Measurements from ENCODE around the gene IRGQ.
"Not testable (repeated sequence)": the region's sequence is repeated elsewhere in the genome, so short reads cannot be mapped to it uniquely, and the experiment has no call there.

- TF ChIP-seq EP300 (IDR thresholded peaks at IDR 0.05; ENCODE audit: borderline replicate concordance); YY1 (IDR thresholded peaks at IDR 0.05; ENCODE audit: low read depth); MAX (IDR thresholded peaks at IDR 0.05); TAF1 (IDR thresholded peaks at IDR 0.05; ENCODE audit: low read depth); CEBPB (IDR thresholded peaks at IDR 0.05); CREB1 (IDR thresholded peaks at IDR 0.05; ENCODE audit: low read depth); RAD21 (IDR thresholded peaks at IDR 0.05; ENCODE audit: low read depth); REST (IDR thresholded peaks at IDR 0.05; ENCODE audit: low read depth): not testable (repeated sequence)
These were observed 4.4 kb upstream of the IRGQ start for GRCh38 chr19:43600326-43600725.
